Measurements from ENCODE around the gene BGLAP. TPM values are rescaled to one million over a fixed set of nuclear protein-coding genes. Genes with fewer than 3 reads are reported as not detected.
"Not testable (repeated sequence)": the region's sequence is repeated elsewhere in the genome, so short reads cannot be mapped to it uniquely, and the experiment has no call there.

Gene BGLAP
- total and polyA plus RNA-seq, 2 donors from 2014 or later: 1.7 to 1.8 TPM

DNA sequence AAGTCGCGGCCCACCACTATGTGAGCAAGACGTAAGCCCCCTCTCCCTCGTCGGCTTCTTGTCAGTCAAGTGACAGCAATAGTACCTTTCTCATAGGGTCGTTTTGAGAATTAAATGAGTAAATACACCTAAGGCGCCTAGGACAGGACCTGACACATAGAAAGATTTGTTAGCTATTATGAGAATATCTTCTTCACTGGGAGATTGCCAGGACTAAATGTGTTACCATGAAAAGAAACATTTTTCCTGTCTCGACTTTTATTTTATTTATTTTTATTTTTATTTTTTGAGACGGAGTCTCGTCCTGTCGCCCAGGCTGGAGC is 28.4 kb upstream of the BGLAP start:
- peak overlapping the region; percentile 78 to 97 (median 86) for H3K9ac ChIP-seq (ENCODE audit: low read length in 3 of 3)
- H3K4me3 ChIP-seq (ENCODE audit: low read length in 3 of 3): peak overlapping the region; percentile 84 to 98 (median 96)
- H3K27ac ChIP-seq (ENCODE audit: low read depth in 2 of 2, low read length in 2 of 2): peak overlapping the region; percentile 98
- H3K36me3 ChIP-seq (ENCODE audit: control insufficient read depth in 2 of 3, insufficient read depth in 3 of 3, low read length in 3 of 3): peaks cover 3 to 24% (median 16%) of the 10 kb centered on the region in 3 donors
- TF ChIP-seq, protein P1, sequence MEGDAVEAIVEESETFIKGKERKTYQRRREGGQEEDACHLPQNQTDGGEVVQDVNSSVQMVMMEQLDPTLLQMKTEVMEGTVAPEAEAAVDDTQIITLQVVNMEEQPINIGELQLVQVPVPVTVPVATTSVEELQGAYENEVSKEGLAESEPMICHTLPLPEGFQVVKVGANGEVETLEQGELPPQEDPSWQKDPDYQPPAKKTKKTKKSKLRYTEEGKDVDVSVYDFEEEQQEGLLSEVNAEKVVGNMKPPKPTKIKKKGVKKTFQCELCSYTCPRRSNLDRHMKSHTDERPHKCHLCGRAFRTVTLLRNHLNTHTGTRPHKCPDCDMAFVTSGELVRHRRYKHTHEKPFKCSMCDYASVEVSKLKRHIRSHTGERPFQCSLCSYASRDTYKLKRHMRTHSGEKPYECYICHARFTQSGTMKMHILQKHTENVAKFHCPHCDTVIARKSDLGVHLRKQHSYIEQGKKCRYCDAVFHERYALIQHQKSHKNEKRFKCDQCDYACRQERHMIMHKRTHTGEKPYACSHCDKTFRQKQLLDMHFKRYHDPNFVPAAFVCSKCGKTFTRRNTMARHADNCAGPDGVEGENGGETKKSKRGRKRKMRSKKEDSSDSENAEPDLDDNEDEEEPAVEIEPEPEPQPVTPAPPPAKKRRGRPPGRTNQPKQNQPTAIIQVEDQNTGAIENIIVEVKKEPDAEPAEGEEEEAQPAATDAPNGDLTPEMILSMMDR (IDR thresholded peaks at IDR 0.05; ENCODE audit: borderline replicate concordance, extremely low read depth, insufficient read depth): no peak
- H3K9me3 ChIP-seq (ENCODE audit: control insufficient read depth in 2 of 3, insufficient read depth in 1 of 3, low read length in 3 of 3): no peaks in the 10 kb centered on the region
- intact Hi-C loops (cut with DNase I): no loop called here
- H3K27me3 ChIP-seq (ENCODE audit: control insufficient read depth, insufficient read depth, low read length): no peaks in the 10 kb centered on the region
- H3K4me1 ChIP-seq (ENCODE audit: control insufficient read depth in 2 of 3, insufficient read depth in 2 of 3, low read depth in 1 of 3, low read length in 3 of 3): peaks cover 2 to 11% (median 10%) of the 10 kb centered on the region in 3 donors
- no peak for DNase-seq
- no peak for FAIRE-seq

DNA sequence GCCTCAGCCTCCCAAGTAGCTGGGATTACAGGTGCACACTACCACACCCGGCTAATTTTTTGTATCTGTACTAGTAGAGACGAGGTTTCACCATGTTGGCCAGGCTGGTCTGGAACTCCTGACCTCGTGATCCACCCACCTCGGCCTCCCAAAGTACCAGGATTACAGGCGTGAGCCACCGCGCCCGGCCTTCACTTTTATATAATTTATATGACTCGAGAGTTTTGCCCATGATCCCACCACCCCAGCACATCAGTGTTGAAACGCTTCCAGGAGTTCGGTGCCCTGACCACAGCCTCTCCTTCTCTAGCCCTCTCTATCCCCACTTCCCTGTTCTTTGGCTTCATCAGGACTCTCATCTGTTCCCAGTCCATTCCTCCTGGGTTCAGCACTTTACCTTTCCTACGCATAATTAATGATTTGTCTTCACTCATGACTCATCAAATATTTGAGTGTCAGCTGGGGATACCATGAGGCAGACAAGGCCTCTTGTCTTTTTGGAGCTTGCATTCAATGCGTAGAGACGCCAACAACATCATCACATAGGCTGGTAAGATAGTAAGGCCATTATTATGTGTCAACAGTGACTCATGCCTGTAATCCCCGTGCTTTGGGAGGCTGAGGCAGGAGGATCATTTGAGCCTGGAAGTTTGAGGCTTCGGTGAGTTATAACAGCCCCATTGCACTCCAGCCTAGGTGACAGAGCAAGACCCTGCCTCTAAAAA is 27.8 kb upstream of the BGLAP start:
- FAIRE-seq: no peak
- H3K4me1 ChIP-seq (ENCODE audit: control insufficient read depth in 2 of 3, insufficient read depth in 2 of 3, low read depth in 1 of 3, low read length in 3 of 3): peaks cover 2 to 11% (median 10%) of the 10 kb centered on the region in 3 donors
- no peak overlapping the region for H3K27ac ChIP-seq (ENCODE audit: low read depth in 2 of 2, low read length in 2 of 2)
- H3K9me3 ChIP-seq (ENCODE audit: control insufficient read depth in 2 of 3, insufficient read depth in 1 of 3, low read length in 3 of 3): no peaks in the 10 kb centered on the region
- no peaks in the 10 kb centered on the region for H3K27me3 ChIP-seq (ENCODE audit: control insufficient read depth, insufficient read depth, low read length)
- no peak for DNase-seq
- TF ChIP-seq, protein P1 (IDR thresholded peaks at IDR 0.05; ENCODE audit: borderline replicate concordance, extremely low read depth, insufficient read depth): no peak
- peak overlapping the region in 1 of 3 donors; percentile 21 for H3K4me3 ChIP-seq (ENCODE audit: low read length in 3 of 3)
- intact Hi-C loops (cut with DNase I): no loop called here
- H3K36me3 ChIP-seq (ENCODE audit: control insufficient read depth in 2 of 3, insufficient read depth in 3 of 3, low read length in 3 of 3): peaks cover 3 to 21% (median 13%) of the 10 kb centered on the region in 3 donors
- H3K9ac ChIP-seq (ENCODE audit: low read length in 3 of 3): no peak overlapping the region

DNA sequence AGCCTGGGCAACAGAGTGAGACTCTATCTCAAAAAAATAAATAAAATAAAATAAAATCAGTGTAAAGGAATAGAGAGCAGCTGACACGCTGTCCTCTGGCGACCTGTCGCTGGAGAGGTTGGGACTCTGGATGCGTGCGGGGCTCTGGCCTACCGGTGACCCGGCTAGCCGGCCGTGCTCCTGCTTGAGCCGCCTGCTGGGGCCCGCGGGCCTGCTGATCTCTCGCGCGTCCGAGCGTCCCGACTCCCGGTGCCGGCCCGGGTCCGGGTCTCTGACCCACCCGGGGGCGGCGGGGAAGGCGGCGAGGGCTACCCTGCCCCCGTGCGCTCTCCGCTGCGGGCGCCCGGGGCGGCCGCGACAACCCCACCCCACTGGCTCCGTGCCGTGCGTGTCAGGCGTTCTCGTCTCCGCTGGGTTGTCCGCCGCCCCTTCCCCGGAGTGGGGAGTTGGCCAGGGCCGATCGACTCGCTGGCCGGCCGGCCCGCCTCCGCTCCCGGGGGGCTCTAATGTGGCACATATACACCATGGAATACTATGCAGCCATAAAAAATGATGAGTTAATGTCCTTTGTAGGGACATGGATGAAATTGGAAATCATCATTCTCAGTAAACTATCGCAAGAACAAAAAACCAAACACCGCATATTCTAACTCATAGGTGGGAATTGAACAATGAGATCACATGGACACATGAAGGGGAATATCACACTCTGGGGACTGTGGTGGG is 25.5 kb upstream of the BGLAP start:
- H3K9ac ChIP-seq (ENCODE audit: low read length in 3 of 3); DNase-seq; H3K27ac ChIP-seq (ENCODE audit: low read depth in 2 of 2, low read length in 2 of 2); H3K27me3 ChIP-seq (ENCODE audit: control insufficient read depth, insufficient read depth, low read length); intact Hi-C loops (cut with DNase I); H3K9me3 ChIP-seq (ENCODE audit: control insufficient read depth in 2 of 3, insufficient read depth in 1 of 3, low read length in 3 of 3); H3K4me3 ChIP-seq (ENCODE audit: low read length in 3 of 3): not testable (repeated sequence)
- FAIRE-seq: peak; percentile 99
- Histone ChIP-seq H3K36me3 (ENCODE audit: control insufficient read depth in 2 of 3, insufficient read depth in 3 of 3, low read length in 3 of 3) (peaks cover 4 to 12% (median 7%) of the 10 kb centered on the region in 3 donors), H3K4me1 (ENCODE audit: control insufficient read depth in 2 of 3, insufficient read depth in 2 of 3, low read depth in 1 of 3, low read length in 3 of 3) (peaks cover 2 to 11% (median 10%) of the 10 kb centered on the region in 3 donors)

DNA sequence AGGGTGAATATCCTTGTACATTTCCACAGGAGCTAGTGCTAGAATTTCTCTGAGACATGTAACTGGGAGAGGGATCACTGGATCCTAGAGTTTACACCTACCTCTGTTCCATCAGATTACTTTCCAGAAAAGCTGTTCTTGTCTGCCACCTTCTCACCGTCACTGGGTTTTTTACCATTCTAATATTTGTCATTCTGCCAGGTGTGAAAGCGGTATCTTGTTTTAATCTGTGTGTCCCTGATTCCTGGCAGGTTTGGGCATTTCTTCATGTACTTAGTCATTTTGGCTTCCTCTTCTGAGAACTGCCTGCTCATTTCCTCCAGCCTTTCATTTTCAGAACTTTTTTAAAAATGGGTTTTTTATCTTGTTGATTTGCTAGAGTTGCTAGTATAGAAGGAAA is 24.1 kb upstream of the BGLAP start:
- Histone ChIP-seq H3K4me1 (ENCODE audit: control insufficient read depth in 2 of 3, insufficient read depth in 2 of 3, low read depth in 1 of 3, low read length in 3 of 3) (peaks cover 0 to 5% (median 5%) of the 10 kb centered on the region in 3 donors), H3K27me3 (ENCODE audit: control insufficient read depth, insufficient read depth, low read length) (no peaks in the 10 kb centered on the region), H3K36me3 (ENCODE audit: control insufficient read depth in 2 of 3, insufficient read depth in 3 of 3, low read length in 3 of 3) (peaks cover 6 to 17% (median 8%) of the 10 kb centered on the region in 3 donors), H3K9ac (ENCODE audit: low read length in 3 of 3) (no peak overlapping the region), H3K4me3 (ENCODE audit: low read length in 3 of 3) (no peak overlapping the region), H3K27ac (ENCODE audit: low read depth in 2 of 2, low read length in 2 of 2) (peak overlapping the region in 1 of 2 donors; percentile 20), H3K9me3 (ENCODE audit: control insufficient read depth in 2 of 3, insufficient read depth in 1 of 3, low read length in 3 of 3) (no peaks in the 10 kb centered on the region)
- intact Hi-C loops (cut with DNase I): no loop called here
- TF ChIP-seq, protein P1 (IDR thresholded peaks at IDR 0.05; ENCODE audit: borderline replicate concordance, extremely low read depth, insufficient read depth): no peak
- FAIRE-seq (no peak), DNase-seq (no peak)
